GM19043 (cell line): Measurements from ENCODE around the gene SORBS2.

ENCODE experiments used
- ATAC-seq: cut with Tn5 transposase; IDR thresholded peaks from one replicate; pipeline ENCODE4 v1.9.1; 2021; ENCODE audit warnings: low read depth; ENCODE audit not compliant: unreplicated experiment

SORBS2 gene

DNA sequence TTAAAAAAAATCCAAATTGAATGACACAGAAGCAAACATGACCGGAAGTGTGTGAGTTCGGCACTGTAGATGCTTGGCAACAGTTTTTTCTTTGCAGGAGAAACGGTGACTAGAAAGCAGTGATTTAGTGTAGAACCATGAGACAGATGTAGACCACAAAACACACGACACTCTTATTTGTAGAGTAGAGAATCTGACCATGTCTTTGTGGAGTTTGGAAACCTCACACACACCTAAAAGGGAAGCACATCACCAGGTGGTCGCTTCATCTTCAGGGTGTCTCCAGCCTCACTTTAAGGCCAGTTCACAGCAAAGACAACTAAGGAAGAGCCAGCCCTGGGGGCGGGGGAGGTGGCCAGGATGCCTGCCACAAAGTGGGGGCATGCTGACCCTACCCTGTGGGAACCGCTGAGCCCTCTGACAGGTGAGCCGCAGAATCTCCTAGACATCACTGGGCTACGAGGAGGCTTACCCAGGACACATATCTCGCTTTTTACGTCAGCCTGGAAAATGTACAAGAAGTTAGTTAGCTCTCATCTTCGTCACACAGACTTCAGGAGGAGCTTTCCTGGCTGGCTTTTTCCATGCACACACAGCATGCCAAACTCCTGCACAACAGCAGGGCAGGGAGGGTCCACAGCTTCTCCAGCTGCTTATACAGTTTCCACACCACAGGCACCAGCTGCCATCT is 212.3 kb downstream of the SORBS2 start:
- ATAC-seq = no peak

DNA sequence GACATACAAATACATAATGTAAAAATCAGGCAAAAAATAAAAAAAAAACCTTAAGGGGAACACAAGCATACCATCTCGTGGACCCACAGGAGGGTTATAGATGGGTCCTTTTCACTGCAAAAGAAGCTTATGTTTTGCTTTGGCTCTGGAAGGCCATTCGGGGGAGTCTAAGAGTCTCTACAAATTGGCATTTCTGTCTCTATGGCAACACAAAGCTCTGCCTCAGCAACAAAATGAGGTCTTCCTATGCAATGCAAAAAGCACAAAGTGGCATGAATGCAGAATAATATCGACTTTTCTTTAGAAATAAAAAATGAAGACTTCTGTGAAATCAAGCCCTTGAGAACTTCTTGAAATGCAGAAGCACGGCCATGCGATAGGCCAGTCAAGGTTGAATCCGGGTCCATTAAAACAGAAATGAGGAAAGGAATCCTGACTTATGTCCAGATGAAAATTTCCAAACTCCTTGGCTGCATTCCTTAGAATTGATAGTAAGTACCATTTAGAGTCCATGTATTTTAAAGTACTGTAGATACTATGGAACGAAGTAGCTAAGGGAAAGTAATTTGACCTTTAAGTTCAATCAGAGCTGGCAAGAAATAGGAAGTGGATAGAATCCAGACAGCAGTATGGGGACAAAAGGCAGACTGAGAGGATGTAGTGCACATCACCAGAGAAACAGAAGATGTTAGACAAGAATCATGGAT is 213.0 kb downstream of the SORBS2 start:
- no peak for ATAC-seq

DNA sequence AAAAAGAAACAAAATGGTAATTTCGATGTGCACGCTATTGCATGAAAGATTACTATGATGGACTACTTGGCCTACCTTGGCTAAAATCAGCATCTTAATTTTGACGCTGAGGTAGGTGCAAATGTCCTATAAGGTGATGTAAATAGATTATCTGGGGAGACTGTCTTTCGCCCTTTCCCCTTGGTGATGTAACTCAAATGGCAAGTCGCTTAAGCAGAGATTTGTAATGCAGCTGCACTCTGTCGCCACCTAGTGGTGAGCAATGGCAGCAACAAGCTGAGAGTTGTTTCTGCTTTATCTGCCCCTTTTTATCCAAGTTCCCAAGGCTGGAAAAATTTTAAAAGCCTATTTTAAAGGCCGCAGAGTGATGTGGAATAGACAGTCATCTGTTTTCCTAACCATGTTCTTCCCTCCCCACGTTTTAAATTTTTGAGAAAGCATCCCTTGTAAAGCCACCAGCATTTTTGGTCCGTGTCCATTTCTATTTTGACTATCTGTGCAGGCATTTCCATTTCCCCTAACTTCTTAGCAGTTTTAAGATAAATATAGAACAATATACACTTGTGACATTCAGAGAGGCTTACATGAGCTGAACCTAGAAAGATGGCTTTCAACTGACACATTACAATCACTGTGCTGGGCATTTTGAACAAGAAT is 214.3 kb downstream of the SORBS2 start:
- peak; percentile 83 for ATAC-seq

DNA sequence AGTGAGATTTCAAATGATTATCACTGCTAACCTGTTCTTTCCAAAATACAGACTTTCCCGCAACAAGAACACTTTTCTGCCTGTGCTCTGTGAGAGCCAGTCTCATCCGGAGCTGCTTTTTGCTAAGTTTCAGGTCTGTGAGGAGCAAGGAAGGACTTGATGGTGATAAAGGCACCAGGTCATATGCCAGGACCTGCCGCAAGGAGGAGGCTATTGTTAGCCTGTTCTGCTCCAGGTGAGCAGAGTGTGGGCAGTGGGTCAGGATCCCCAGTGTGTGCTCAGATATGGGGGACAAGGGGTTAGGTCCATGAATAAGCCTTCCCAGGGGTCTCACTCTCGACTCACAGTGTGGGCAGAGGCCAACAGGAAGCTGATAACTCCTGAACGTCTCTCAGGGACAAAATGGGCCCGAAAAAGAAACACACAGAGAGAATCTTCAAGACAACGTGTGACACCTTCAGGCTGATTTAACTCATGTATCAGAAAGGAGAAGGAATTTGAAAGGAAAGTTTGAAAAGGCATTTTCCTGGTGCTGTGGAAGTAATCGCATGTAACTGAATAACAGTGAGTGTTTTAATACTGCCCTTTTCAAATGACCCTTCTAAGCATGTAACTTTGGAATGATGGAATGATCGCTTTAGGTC is 219.0 kb downstream of the SORBS2 start:
- ATAC-seq = no peak

DNA sequence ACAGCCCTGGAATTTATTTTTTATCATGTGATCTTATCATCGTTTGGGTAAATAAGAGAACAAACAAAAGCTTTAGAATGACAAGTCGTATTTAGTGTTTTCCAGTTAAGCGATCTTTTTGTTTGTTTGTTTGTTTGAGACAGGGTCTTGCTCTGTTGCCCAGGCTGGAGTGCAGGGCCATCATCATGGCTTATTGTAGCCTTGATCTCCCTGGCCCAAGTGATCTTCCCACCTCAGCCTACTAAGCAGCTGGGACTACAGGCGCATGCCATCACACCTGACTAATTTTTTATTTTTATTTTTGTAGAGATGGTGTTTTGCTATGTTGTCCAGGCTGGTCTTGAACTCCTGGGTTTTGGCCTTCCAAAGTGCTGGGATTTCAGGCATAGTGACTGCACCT is 219.6 kb downstream of the SORBS2 start:
- ATAC-seq = no peak

DNA sequence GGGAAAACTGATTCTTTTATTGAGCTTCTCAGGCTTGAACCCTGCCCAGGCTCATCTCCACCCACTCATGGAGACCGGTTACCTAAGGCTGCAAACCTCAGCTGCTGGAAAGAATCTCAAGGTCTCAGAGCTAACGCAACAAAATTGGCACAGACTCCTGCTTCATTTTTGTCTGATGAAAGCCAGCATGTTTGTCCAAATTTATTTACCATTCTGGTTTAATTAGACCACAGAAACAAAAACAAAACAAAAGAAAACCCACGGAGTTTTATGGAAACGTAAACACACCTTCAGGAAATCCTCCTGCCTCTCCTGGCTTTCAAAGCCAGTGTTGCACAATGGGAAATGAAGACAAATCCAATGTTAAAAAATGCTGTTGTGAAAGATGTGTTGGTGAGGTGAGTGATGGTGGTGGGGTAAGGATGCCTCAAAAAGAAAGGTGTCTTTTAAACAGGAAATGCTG is 220.3 kb downstream of the SORBS2 start:
- no peak for ATAC-seq

DNA sequence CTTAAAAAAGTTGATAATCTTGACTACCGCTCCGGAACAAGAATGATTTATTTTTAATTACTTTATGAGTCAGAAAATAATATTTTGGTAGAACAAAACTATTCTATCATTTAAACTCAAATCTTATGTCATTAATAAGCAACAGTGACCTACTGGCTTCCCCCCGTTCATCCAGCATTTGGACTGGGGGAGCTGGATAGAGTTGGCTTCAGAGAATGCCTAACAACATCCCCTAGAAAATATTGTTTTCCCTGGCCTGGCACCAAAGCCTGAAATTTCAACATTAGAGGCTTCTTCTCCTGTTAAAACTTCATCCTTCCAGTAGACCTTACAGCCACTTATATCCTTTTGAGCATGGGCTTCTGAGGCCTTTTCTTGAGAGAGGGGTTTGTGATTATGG is 221.0 kb downstream of the SORBS2 start:
- ATAC-seq = no peak

DNA sequence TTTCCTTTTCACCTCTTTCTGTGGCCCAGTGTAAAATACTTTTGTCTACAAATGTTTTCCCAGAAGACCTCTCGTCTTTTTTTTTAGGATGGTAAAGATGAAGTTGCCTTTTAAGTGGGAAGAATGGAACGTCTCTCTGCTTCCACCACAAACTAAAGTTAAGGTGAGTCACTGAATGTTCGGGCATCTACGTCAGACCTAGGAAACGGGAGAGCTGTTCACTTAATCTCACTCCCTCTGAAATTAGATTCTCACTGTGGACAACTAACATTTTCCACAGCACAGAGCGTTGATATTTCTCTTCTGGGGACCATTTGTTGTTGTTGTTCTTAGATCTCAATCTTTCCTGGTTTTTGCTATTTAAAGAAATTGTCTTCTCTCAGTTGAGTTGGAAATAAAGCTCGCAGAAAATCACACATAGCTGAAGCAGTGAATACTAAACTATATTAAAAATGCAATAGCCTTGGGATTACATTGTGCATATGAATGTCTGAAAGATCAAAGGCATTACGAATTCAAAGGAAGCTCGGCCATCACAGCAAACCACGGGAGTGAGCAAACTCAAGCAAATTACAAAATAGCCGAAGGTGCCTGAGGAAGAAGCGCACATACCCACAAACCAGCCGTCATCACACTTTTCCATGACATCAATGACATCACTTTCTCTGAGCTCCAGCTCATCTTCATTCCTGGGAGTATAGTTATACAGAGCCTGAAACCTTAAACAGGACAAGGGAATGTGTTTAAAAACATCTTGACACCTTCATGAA is 222.7 kb downstream of the SORBS2 start:
- no peak for ATAC-seq

DNA sequence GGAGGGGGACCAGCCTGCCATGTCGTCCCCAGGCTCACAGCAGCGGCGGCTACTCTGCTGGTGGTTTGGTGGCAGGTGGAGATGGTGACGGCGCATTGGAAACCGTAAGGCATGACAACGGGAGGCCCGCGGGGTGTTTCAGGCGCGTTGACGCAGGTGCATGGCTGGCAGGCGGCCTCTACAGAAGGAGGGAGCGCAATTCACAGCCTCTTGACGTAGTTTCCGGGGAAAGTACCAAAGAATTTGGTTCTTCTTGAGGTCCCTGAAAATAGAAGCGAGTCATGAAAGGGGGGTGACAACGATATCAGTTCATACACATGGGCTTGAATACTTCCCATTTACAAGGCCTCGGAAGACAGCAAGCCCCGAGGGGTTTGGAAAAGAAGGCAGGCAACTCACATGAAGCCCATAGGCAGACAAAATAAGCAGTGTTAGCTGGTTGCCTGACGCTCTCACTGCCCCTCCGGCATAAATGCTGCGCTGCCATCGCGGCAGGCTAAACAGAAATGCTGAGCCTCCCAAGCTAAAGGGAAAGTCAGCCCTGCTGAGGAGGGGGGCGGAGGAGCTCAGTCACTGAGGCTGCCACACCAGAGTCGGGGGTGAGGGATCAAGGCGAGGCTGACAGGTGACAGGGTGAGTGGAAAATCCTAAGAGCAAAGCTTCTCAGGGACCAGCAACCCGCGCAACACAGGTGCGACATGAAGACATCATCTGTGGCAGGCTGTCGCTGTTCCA is 224.4 kb downstream of the SORBS2 start:
- peak; percentile 98 for ATAC-seq

DNA sequence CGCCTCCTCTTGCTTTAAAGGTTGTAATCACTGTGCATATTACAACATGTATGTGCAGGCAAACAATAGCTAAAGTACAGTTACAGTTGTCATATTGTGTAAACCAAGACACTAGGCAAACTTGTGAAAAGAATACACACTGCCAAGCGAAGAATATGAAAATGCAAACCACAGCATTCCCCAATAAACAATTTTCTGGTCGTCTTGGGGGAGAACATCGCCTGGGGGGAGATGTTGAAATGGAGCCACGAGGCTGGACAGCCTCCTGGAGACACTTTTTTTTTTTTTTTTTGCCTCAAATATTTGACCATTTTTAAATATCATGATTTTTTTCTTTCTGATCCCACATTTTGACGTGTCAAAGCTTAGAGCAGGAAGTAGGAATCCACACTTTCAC is 225.0 kb downstream of the SORBS2 start:
- ATAC-seq = no peak

DNA sequence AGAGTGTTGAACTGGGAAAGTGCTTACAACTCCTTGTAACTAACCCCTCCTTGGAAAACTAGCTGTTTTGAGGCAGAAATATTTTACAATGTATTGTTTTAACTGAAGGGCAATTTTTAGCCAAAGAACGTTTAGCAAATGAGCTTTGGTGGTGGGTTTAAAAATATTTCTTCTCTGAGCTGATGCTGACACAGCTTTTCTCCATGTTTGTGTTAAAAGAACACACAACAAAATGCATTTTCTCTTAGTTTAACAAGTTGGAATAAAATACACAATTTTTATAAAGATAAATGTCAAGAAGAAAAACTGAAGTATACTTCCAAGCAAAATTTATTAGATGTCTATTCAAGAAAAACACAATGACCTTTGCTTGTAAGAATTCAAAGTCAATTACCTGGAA is 226.8 kb downstream of the SORBS2 start:
- ATAC-seq = no peak

DNA sequence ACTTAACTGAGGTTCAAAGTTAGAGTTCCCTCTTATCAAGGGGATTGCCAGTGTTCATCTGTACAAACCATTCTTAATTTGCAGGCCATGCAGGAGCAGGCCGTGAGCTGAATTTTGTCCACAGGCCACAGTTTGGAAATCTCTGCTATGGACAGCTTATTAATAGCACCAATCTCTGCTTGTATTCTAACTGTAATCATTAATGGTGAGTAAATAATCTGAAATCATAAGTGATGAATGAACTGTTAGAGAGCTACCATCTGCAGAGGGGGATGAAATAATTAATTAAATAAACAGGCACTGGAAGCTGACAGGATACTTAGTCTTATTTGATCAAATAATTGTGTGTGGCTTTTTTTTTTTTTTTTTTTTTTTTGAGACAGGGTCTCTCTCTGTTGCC is 228.2 kb downstream of the SORBS2 start:
- ATAC-seq = no peak

DNA sequence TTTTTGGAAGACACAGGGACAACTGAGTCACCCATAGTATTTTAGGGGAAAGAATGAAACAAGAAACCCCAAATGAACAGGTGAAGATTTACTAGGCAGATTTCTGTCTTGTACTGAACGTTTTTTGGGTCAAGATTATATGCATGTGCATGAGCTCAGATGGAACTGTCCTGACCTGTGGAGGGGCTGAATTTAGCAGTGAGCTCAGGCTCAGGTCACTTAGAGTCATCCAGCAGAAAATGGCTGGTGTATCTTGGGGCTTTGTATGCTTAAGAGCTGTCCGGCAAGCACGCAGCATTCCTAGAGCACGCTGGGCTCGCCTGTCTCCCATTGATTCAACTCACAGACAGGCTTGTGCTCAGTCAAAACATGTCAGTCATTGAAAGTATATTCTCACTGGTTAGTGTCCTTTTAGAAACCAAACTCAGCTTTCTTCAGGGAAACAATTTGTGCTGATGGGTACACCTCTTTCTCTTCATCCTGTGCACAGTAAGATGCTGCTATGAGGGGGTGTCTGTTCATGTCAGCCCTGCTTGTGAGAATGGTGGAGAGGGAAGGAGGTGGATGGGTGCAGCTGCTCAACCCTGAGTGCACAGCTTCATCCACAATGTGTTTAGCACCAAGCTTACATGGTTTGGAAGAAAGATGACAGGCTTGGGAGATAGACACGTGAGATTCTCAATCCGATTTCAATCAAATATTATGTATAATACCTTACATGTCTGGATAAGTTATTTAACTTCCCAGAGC is 229.2 kb downstream of the SORBS2 start:
- no peak for ATAC-seq

DNA sequence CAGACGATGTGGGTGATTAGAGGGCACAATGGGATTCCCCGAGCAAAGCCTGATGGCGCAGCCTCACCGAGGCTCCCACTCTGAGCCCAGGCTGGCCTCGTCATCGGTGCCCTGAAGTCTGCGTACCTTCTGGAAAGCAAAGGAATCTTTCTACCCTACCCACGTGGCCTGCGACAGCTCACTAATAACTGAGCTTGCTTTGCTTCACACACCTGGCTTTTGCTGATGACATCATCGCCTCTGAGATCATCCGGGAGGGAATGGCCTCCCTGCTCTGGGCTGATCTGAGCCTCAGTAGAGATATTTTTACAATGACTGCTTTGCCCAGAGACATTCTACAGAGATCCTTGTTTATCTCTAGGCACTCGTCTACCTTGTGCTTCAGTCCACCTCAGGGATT is 231.3 kb downstream of the SORBS2 start:
- ATAC-seq = no peak

DNA sequence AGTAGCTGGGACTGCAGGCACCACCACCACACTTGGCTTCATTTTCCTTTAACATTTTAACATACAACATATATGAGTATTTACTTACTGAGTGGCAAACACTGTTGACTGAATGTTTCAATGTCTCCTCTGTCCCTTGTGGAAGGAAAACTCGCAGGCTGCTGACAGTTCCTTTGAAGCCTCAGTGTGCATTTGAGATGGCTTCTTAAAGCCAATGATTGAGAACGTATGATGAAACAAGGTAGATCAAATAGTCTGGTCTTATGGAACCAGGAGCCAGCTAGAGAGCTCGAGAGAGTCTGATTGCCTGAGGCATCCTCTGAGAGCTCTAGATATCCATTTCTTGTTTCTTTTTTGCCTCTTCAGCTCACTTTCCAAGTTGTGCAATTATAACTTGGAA is 233.7 kb downstream of the SORBS2 start:
- ATAC-seq = no peak

DNA sequence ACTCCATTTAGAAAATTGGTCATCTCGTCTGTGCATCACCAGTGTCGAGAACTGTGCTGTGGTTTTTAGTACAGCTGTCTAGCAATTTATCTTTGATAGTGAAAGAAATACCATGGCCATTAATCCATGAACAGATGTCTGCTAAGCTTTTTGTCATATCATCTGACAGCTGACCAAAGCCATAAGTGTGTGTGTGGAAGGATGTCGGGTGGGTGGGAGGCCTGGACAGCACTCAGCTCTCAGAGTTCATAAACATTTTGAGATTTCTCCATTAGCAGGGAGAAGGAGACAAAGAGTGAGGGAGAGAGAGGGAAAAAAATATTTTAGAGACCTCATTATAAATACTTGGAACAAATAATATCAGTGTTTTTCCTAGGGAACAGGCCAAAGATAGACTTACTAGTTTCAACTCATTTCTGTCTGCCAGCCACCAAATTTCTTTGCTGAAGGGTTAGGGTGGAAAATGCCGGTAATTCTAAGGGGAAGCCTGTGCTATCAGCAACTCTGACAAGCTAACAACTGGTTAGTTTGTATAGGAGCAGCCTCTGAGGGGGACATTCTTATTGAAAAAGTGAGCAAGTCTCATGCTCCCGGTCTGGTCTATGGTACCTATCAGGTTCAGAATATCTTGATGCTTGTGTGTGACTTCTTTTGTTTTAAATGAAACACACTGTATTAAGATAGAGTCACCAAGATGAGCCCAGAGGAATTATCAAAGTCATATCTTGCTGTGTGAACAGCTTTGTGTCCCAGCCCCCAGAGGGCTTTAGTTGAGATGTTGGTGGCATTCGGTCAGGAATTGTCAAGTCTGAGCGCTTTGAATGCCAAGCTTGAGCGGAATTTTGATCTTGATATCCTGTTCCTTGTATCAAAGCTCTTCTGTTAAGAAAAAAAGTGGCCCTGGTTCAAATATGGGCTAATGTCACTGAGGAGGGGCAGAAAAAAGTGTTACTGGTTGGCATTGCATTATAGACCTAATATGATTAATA is 234.7 kb downstream of the SORBS2 start:
- ATAC-seq = no peak

DNA sequence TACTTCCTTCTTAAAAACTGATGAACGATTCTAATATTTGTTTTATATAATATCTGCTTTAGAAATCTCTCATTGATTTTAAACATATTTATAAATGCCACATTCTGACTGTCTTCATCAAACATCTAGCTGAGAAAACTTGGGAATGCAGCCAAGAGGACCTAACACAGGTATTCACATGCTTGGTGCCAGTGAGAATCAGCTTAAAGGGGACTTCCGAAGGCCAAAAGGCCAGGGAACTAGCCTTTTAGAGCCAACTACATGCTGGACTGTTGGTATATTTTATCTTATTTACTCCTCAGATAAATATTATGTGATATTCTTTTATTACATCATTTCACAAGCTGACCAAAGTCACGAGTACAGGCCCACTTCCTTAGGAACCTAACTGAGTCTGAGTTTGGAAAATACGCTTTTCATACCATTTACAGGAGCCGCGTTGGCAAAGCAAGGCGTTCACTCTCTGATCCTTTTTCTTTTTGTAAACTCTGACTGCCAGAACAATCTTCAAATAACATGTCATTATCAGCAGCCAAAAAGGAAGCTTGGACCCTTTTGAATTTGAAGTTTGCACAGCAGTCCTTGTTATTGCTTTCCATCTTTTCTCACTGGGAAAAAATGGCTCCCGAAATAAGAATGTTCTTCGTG is 235.6 kb downstream of the SORBS2 start:
- ATAC-seq = no peak
